GM18502 (cell line): ENCODE data around the gene MYLK4.

Source experiments
- ATAC-seq: cut with Tn5 transposase; IDR thresholded peaks from one replicate; pipeline ENCODE4 v1.9.1; 2021; ENCODE audit warnings: mild to moderate bottlenecking; ENCODE audit not compliant: unreplicated experiment, poor library complexity

MYLK4 gene

DNA sequence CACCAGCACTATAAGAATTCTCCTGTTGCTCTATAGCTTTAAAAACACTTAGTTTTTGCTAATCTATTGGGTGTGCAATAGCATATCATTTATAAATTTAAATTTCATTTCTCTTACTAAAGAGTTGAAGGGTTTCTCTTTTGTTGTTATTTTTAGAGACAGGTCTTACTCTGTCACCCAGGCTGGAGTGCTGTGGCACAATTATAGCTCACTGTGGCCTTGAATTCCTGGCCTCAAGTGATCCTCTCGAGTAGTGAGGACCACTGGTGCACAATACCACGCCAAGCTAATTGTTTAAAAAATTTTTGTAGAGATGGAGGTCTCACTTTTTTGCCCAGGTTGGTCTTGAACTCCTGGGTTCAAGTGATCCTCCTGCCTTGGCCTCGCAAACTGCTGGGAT lies 8.3 kb upstream of the MYLK4 start:
- no peak for ATAC-seq

DNA sequence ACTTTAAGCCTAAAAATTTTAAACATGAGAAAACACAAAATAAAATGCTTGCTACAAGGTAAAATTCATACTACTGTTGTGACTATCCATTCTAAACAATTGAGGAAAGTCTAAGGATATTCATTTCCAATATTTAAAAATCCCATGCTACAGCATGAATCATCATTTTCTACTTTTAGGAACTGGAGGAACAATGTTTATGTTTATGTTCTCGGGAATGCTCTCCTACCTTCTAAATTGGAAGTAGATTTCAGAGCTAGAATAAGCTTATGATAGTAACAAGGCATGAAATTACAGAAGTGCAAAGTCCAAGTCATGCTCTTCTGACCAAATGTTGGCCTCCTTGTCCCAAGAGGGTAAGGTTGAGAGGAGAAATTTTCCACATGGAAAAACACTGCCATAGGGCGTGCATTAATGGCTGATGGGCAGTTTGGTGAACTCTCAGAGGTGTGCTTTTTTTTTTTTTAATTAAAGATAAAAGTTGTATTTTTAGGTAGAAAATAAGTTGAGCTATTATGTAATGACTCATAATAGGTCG lies 6.0 kb upstream of the MYLK4 start:
- ATAC-seq, result no peak

DNA sequence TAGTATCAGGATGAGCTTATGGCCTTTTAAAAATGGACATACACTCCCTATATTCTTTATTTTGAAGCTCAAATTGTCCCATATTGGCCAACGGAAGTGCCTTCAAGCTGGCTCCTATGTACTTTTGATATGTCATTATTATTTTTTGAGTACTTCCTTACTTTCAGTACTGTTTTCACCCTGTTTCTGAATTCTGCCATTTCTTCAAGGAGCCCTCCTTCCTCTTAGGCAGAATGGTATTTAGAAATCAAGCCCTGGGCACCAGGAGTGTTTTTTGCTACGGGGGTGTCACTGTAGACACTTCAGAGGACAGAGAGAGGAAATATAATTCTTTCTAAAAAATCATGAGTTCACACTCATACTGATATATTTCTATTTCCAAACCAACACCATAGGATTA lies 5.5 kb upstream of the MYLK4 start:
- no peak for ATAC-seq

DNA sequence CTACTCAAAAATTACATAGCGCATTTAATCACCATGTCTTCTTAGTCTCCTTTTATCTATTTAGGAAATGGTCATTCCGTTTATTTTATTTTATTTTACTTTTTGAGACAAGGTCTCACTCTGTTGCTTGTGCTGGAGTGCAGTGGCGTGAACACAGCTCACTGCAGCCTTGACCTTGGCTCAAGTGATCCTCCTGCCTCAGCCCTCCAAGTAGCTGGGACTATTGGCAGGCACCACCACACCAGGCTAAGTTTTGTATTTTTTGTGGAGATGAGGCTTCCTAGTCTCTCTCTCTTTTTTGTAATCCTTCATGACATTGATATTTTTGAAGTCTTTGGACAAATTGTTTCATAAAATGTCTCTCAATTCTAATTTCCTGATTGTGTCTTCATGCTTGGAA lies 4.7 kb upstream of the MYLK4 start:
- no peak for ATAC-seq

DNA sequence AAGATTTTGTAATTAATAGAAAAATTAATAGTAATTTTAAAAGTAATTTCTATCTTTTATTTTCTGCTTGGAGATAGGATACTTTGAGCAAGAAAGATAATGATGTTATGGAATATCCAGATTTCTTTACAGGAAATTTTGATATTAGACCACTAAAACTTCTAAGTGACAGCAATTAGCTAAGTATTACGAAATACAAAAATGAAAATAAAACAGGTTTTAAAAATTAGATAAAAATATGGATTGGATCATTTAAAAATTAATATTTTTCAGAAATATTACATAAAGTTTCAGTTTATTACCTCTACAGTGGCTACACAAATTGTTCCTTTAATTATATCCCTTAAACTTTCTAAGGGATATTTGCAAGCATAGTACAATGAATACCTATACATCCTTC lies 4.2 kb upstream of the MYLK4 start:
- no peak for ATAC-seq

DNA sequence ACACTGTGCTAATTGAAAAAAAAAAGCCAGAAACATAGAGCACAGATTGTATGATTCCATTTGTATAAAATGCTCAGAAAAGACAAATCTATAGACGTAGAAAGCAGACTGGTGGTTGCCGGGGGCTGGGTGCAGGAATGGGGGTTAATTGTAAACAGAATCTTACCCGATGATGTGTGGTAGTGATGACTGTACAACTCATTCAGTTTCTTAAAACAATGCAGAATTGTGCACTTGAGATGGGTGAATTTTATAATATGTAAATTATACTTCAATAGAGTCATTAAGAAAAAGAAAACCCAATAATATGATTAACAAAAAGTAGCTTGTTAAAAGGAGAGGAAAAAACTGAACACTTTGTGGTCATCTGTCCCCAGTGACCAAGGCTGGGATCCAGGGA lies 3.7 kb upstream of the MYLK4 start:
- no peak for ATAC-seq

DNA sequence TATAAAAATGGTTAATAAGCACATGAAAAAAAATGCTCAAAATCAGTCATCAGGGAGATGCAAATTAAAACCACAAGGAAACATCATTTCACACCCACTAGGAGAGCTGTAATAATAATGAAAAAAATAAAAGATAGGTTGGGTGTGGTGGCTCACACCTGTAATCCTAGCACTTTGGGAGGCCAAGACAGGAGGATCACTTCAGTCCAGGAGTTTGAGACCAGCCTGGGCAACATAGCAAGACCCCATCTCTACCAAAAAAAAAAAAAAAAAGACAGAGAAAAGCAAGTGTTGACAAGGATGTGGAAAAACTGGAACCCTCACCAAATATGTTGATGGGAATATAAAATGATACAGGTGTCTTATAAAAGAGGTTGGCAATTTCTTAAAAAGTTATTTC lies 3.0 kb upstream of the MYLK4 start:
- no peak for ATAC-seq

DNA sequence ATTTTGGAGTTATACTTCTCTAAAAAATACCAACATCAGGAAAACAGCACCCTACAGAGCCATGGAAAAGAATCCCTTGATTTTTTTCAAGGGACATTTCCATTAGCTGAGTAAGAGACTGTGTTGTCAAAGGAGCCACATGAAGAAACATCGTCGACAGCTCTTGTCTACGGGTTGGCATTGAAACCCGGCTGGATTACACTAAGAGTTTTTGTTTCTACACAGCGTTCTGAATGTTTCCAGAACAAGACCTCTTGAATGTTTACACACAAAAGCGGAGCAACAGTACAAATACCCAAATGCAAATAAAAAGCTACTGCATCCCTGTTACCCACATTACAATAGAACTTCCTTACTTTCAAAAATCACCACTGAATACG lies 2.4 kb upstream of the MYLK4 start:
- ATAC-seq, result no peak

DNA sequence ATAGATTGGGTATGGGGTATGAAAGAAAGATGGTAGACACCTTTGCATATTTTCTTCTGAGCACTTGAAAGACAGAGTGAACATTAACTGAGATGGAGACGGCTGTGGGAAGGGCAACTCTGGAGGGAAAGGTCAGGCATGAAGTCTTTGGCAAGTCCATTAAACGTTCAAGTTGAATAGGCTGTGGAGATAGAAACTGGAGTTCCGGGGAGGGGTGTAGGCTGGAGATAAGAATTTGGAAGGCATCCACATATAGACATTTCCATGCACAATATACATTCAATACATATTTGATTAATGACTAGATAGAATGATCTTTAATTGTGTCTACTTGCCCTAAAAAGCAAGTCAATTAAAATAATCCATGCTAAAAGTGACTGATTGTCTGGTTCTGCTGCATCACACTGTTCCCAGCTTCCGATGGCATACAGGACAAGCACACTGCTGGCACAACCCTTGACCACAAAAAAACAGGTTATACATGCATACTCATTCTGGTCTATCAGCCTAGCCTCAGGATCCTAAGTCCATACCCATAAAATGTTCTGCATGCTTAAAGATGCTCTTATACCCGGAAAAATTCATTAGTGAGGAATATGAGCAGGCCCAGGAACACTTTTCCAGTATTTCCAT lies 1.9 kb upstream of the MYLK4 start:
- ATAC-seq, result no peak

DNA sequence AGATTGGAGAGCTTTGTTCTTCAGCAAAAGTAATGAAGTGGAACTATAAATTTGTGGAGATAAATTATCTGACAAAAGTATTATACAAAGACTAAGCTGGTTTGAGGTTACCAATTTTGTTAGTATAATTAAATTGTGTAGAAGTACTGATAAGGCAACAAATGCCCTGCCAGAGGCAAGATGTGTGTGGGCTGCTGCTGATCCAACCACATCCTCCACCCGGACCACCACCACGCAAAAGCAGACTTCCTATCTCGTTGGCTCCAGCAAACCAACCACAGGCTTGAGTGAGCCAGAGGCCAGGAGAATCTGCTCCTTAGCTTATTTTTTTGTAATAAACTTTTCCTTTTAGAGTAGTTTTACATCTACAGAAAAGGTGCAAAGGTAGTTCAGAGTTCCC lies 1.1 kb upstream of the MYLK4 start:
- no peak for ATAC-seq

DNA sequence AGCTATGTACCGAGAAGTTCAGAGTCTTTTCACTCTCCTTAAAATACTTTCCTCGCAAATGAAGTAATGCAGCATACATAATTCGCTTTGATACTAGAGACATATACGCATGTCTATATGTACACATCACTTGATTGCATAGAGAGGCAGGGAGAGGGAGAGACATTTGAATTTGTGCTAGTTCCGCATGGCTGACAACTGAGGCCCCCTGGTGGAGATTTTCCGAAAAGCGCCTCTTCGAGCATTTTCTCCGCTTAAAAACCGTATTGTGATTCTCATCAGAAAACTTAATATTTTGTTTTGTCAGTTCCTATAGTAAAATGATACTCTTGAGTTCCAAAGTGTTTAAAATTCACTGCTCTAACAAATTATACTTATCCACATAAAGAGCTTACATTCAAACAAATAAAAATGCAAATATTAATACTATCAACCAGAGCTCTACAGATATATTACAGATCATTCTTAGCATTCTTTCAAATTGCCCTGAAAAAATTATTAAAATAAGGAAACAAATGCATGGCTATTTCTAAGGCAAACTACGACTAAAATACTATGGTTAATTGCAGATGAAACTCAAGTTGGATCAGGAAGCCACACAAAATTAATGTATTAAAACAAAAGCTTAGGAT lies 637 bp downstream of the MYLK4 start:
- no peak for ATAC-seq

DNA sequence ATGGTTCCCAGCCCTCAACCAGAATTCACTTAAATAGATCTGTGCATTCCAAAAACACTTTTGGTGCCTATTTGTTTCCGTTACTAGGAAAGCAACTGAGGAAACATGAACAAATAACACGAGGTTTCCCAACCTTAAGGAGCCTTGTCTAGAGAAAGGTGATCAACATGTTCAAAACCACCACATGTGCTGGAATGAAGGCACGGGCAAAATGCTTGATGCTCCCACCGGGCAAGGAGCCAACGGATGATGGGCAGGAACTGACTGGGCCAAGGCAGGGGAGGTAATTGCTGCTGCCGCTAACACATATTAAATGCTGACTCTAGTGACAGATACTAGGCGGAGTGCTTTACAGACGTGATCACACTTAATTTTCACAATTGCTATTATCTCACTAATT lies 2.5 kb downstream of the MYLK4 start:
- no peak for ATAC-seq

DNA sequence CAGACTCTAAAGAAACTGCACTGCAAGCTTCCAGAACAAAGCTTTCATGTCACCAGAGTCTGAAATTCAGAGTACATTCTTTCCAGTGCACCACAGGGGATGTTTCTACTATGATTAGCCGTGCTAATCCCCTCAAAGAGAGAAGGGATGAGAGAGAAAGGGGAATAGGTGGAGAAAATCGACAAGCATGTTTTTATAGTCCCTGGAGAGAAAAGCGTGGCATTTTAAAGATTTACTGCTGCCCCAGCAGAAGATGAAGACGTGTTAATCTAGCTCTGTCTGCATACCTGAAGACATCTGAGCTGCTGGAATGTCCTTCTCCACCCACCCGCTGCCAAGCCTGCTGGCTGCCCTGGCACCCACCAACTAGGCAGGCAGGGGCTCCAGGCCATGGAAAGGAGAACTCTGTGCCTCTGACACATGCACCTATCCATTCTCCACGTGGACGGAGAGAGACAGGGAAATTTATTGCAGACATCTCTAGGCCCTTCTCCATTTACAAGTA lies 4.1 kb downstream of the MYLK4 start:
- ATAC-seq, result no peak

DNA sequence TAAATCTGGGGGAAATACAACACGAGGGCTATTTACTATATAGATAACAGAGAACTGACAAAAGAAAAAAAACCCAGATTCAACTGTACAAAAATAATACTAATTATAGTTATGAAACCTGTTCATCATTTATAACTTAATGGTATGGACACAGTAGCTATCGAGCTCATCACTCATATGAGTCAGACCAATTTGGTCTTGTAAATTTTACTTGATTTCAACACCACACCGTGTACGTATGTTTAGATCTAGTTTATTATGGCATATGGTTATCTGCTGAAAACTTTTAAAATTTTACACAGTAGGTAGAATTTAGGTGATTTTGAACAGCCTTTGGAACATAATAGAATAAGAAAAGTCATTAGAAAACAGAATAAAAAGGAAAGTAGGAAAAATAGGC lies 5.5 kb downstream of the MYLK4 start:
- ATAC-seq, result no peak

DNA sequence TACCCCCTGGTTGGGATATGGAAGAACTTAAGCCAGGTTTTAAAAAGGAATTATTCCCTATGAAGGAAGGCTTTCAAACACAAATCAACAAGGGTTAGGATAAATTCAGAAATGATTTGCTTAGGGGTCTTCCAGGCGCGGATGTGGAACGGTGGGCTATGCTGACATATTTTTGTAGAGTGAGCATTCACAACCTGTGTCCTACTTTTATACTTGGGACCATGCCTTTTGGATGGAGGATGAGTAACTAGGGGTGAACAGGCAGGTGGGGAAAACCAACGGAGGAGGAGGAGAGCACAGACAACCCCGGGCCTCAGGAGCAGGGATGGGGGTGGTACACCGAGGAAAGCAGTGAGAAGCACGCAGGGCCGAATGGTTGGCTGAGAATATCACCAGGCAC lies 5.9 kb downstream of the MYLK4 start:
- ATAC-seq, result no peak

DNA sequence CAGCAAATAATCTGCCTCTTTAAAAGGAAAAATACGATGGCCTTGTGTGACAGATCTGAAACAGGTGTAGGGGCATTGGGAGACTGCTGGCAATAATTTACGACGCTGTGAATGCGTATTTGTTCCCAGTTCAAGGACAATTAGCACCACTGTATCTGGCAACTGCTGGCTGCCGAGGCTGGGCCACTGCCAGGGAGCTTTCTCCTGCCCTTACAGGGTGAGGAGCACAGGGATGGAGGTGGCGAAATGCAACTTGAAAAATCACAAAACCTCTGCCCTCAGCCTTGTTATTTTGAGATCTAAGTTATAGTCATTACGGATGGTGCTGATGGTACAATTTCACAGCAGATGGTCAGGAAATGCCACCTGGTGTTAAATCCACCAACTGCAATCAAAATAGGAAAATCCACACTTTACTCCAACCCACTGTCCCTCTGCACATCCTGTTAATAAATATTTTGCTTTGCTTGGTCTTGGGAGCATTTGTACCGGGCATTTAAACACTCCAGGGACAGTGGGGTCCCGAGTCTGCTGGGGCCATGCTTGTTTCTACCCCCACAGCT lies 6.4 kb downstream of the MYLK4 start:
- no peak for ATAC-seq

DNA sequence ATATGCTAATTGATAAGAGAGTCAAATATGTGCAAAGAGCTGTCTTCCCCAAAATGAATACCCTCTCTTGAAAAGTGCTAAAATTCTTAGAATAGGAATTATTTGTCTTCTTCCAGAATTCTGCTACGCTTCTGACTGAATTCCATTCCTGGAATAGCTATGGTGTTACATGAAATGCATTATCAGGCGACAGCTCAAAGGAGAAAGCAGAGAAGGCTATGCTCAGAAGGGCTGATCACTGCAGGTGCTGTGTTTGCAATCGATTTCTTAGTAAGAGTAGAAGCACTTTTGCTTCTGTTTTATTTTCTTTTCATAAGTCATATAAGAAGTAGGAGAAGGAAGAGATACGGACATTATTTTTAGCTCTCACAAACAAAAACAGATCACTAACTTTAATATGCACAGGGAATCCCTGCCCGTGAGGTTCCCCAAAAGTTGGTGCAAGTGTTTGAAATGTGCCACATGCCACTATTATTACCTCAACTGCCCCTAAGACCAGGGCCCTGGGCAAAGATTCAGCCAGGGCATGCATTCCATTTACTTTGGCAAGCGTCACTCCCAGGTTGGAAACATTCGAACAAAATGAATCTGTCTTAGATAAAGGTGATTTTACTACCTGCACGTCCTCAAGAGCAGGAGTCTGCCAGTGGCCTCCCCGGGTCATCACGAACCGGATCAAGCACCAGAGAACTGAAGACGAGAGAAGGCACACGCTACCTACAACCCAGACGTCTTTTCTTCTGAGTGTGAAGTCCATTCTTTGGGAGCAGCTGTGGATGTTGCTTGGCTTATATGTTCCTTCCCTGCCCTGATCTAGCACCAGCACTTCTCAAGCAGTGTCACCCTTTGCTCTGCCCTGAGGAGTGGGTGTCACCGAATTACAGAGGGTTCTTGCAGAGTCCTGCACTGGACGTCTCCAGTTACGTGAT lies 7.2 kb downstream of the MYLK4 start:
- no peak for ATAC-seq

DNA sequence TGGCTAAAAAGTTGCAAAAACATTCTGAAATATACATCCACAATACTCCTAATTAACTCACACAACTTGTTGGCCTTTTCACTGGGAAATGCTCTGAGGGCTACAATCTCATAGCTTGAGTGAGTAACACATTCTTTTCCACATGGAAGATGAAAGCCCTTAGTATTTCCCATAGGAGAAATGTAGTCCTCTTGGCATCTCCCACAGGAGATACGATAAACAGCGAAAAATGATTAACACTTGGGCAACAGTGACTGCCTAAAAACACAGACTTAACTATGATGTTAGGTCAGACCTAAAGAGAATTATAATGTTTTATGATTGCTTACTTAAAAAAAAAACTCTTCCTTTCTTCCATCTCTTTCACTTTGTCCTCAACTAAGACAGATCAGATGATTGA lies 9.0 kb downstream of the MYLK4 start:
- ATAC-seq, result no peak

DNA sequence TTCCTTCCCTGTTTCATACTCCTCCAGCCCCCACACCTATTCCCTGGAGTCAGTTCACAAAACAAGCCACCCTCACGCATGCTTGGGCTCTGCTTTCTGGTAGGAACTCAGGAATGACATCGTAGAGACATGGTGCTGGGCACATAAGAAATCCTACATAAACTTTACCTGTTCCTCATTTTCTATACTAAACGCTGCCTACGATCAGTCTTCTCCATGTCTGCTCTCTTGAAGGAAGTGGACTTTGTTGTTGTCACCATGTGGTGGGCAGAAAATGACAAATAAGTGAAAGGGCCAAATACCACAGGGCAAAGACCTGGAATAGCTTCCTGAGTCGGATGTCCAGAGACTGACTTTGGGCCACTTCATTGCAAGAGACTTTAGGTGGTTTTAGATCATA lies 10.1 kb downstream of the MYLK4 start:
- no peak for ATAC-seq

DNA sequence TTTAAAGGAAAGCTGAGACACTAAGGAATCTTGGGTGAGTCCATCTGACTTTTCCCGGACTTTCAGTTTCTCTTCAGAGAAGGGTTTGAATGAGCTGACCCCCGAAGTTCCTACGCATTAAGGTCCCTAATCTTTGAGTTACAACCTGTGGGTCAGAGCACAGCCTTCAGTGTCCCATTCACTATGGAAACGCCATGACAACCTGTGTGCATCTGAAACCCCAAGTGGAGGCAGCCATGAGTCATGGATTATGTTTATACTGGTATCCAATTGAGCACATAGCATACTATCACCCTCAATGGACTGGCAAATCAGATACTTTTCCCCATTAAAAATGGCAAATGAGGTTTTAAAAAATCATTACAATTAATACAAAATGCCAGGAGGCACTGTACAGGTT lies 11.4 kb downstream of the MYLK4 start:
- no peak for ATAC-seq
